ENCODE data around the gene SAFB.

Gene SAFB

DNA sequence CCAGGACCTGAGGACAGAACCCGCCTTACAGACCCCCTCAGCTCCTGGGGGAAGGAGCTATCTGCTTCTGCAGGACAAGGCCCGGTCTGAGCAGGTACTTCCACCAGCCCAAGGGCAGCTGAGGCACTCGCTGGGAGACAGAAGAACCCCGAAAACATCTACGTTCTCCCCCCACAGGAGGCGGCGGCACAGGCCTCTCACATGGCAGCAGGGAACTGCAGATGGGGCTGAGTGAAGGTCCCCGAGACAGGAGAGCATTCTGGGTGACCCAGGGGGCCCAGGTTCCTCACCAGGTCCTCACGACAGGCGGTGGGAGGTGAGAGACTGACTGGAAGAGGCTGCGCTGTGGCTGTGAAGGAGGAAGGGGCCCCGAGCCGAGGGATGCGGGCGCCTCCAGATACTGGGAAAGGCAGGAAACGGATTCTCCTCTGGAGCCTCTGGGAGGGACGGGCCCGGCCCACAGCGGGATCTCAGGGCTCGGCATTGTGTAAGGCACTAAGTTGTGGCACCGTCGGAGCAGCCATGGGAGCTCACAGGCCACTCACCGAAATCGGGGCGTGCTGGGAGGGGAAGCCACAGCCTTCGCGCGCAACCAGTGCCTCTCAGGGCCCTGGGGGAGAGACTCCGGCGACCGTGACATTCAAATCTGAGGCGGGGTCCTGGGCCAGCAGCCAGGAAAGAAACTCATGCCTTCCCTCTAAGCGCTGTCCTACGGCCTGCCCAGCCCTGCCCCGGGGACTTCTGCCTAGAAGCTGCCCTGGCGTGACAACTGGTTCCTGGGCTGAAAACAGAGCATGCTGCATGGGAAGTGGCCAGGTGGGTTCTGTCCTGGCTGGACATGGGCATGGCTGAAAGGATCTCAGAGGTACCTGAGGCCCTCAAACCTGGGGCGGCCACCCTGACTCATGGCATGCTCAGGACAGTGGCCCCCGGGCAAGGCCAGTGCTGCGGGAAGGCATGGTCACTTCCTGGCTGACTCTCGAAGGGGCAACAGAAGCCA, 81.2 kb downstream of the SAFB start:
- DNase-seq: no peak

DNA sequence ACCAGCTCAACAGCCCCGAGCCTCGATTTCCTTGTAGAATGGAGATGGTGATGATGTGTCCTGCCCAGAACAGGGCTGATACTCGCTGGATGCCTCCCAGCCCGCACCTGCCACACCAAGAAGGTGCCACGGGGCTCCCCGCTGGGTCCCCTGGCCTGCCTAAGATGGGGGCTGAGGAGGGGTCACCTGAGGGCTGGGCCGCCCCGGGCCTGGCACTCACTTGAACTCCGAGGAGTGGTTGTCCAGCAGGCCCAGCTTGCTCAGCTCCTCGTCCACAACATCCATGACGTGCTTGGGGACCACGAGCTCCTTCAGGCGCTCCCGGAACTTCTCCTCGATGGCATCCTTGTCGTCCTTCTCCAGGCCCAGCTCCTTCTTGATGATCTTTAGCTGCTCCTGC, 82.7 kb downstream of the SAFB start:
- DNase-seq: no peak

- DNase-seq: no peak
These were observed 84.1 kb downstream of the SAFB start for GRCh38 chr19:5706876-5707573.

GRCh38 chr19:5707576-5708575, 85.0 kb downstream of the SAFB start:
- DNase-seq: no peak

DNA sequence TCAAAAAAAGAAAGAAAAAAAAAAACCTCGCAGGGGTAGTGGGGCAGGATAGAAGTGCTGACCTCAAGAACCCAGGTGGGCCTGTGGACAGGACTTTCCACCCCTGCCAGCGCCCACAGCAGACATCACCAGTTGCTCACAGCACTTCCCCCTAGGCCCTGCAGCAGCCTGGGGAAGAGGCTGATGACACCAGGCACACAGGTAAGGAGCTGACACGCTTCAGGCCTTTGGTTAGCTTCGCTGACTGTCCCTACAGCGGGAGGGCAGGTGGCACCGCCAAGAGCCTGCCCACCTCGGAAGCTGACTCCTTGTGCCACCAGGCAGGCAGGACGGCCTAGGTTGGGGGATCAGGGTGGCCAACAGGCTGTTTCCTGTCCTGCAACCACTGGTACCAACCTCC, 88.1 kb downstream of the SAFB start:
- no peak for DNase-seq

DNA sequence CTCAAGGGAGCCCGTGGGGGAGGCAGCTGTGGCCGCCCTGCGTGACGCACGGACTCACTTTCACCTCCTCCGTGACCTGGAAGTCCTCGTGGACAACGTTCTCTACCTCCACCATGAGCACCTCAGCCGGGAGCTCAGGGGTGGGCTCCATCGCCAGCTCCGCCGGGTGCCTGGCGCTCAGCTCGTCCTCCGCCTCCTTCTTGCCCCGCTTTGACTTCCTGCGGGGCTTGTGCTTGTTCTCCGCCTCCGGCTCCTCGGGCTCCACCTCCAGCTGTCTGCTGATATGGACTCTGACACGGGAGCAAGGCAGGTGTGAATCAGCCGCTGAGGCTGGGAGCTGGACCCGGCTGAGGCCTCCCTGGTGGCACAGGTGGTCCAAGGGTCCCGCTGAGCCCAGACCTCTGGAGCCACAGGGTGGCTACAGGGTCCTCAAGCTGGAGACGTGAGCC, 88.9 kb downstream of the SAFB start:
- DNase-seq: no peak

DNA sequence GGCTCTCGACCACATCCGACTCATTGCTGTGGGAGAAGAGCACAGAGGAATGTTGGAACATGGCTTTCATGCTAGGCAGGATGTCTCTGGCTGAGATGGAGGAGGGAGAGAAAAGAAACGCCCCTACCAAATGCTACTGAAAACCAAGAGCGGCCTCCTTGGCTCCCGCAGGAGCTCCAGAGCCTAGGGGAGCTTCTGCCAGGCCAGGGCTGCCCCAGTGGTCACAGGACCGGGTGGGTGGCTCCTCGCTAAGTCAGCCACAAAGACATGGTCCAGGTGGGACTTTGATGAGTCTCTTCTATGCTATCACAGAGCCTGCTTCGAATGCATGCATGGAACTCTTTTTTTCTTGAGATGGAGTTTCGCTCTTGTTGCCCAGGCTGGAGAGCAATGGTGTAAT, 90.3 kb downstream of the SAFB start:
- DNase-seq: no peak

GRCh38 chr19:5714816-5715215, 91.9 kb downstream of the SAFB start:
- DNase-seq: no peak

DNA sequence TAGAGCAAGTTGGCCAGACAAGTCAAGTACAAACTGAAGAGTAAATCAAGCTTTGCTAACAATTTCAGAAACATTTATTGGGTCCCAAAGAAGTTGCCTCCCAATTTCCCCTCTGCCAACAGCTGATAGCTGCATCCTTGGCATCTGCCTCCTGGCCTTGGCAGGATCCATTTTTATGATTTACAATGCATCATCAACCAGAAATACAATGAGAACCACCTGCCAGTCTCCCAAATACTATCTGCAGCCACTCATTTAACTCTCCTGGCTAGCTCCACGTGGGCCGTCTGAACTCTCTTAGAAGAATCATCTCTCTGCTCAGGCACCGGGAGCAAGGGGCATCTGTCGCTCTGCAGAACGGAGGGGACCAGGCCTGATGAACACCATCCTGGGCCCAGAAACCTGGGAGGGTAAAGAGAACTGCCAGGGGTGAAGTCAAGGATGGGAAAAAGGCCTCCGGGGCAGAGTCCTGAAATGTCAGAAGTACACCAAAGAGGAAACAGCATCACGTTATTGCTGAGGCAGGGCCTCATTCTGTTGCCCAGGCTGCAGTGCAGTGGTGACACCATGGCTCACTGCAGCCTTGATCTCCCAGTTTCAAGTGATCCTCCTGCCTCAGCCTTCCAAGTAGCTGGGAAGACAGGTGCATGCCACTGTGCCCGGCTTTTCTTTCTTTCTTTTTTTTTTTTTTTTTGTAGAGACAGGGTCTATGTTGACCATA, 94.5 kb downstream of the SAFB start:
- DNase-seq: no peak

Measured in CD4-positive, alpha-beta T cell treated with Interleukin-4 for 1 hour (primary cell).